Natural killer cell (primary cell): ENCODE results near the gene CHGA. TPM values are rescaled to one million over a fixed set of nuclear protein-coding genes. Genes with fewer than 3 reads are reported as not detected.

ENCODE experiments used
- ATAC-seq, 3 donors: fragments of 150-1000 bp in 2 of 3; fragments of 200-7000 bp in 1 of 3; cut with Tn5 transposase; 1 replicate in 1 of 3; 2 replicates in 2 of 3; pipeline ENCODE4 v1.10.0; 2021; ENCODE audit warnings: mild to moderate bottlenecking in 2 of 3, moderate library complexity in 2 of 3
- DNase-seq, 2 donors: peaks; one replicate each; pipeline versions ENCODE4 v3.0.0 to v3.0.0-alpha.2; 2013 to 2021; ENCODE audit warnings: mixed read lengths in 1 of 2
- H3K27ac ChIP-seq: one replicate; pipeline ENCODE4 v1.5.1; 2013; ENCODE audit warnings: mild to moderate bottlenecking, low read length
- H3K27me3 ChIP-seq: one replicate; pipeline ENCODE4 v1.6.1; 2013; ENCODE audit warnings: low read length; ENCODE audit not compliant: control insufficient read depth, insufficient read depth
- H3K36me3 ChIP-seq: one replicate; pipeline ENCODE4 v1.6.1; 2013; ENCODE audit warnings: low read length; ENCODE audit not compliant: control insufficient read depth, insufficient read depth
- H3K4me1 ChIP-seq: one replicate; pipeline ENCODE4 v1.6.1; 2013; ENCODE audit warnings: low read length; ENCODE audit not compliant: control insufficient read depth, insufficient read depth
- H3K4me3 ChIP-seq: one replicate; pipeline ENCODE4 v1.5.1; 2013; ENCODE audit warnings: low read length
- H3K9me3 ChIP-seq: one replicate; pipeline ENCODE4 v1.6.1; 2013; ENCODE audit warnings: low read length; ENCODE audit not compliant: control insufficient read depth, insufficient read depth
- H3K27ac Mint-ChIP-seq, 2 donors: one replicate each; pipeline ENCODE4 v1.8.0; 2022; ENCODE audit warnings: mild to moderate bottlenecking in 2 of 2, mixed read lengths in 2 of 2, moderate library complexity in 1 of 2
- H3K27me3 Mint-ChIP-seq, 2 donors: one replicate each; pipeline ENCODE4 v1.8.0; 2022; ENCODE audit warnings: low read depth in 2 of 2, mixed read lengths in 2 of 2
- H3K36me3 Mint-ChIP-seq: one replicate; pipeline ENCODE4 v1.8.0; 2022; ENCODE audit warnings: mixed read lengths
- H3K4me1 Mint-ChIP-seq, 2 donors: one replicate each; pipeline ENCODE4 v1.8.0; 2022; ENCODE audit warnings: mixed read lengths in 2 of 2
- H3K4me3 Mint-ChIP-seq: one replicate; pipeline ENCODE4 v1.8.0; 2022; ENCODE audit warnings: mild to moderate bottlenecking, moderate library complexity, mixed read lengths
- H3K9me3 Mint-ChIP-seq, 2 donors: one replicate each; pipeline ENCODE4 v1.8.0; 2022; ENCODE audit warnings: mixed read lengths in 2 of 2
- CTCF ChIP-seq: fragments of 200-600 bp; IDR thresholded peaks from one replicate; pipeline ENCODE4 v1.8.0; 2022; ENCODE audit warnings: antibody characterized with exemption
- WGBS: methylation state at CpG from one replicate; pipeline ENCODE4 v1.1.7; 2013; ENCODE audit warnings: missing lambda C conversion rate; ENCODE audit not compliant: insufficient coverage; 5-methylcytosine and 5-hydroxymethylcytosine counted together
- intact Hi-C: fragments of 100-400 bp; cut with micrococcal nuclease; formaldehyde crosslinking; loops from one replicate; pipeline ENCODE4 v1.14.2; 2022
- total RNA-seq, 4 donors: library from RNA; stranded (reverse); fragments of 120-200 nt in 1 of 4; gene quantifications; one replicate each; pipeline versions ENCODE4 v1.2.3 to v1.2.4, GENCODE V29; 2013 to 2022

The CHGA gene
- total RNA-seq, 3 donors from 2014 or later (not counting 1 experiment from before 2014, with no cell fraction given) = not detected

DNA sequence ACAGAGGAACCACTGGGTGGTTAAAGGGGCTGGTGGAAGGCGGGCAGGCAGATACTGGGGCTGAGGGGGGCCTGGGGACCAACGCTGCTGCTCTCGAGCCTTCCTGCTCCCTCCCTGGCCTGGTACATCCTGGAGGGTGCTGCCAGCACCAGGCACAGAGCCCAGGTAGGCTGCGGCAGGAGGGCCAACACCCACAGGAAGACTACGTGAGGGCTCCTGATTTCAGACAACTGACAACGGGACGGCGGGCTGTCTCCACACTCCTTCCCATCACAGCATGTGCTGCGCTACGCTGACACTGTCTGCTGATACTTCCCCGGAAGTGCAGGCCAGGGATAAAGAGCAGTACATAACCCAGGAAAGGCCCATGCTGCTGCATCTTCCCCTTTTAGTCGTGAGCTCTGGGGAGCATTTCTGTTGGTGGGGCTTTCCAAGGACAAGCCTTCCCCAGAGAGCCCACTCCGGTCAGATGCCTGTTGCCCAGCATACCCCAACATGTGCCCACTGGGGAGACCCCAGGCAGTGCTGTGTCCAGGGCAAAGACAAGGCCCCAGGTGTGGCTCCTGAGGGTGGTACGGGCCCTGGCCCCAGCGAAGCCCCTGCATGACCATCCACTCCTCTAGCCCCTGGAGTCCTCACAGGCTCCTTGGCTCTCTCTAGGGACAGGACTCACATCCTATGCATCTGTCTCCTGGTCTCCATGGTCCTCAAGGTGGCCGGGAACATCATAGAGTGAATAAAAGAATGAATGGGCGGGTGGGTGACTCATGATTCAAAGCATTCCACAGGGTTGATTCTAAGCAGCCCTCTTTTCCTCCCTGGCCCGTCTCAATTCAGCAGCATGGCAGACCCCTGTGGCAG, 38.0 kb downstream of the CHGA start:
- H3K4me3 Mint-ChIP-seq = no peak overlapping the region
- H3K9me3 Mint-ChIP-seq = no peaks in the 10 kb centered on the region
- ATAC-seq (no peak), DNase-seq (no peak)
- no peak overlapping the region for H3K27ac Mint-ChIP-seq
- no peaks in the 10 kb centered on the region for H3K27me3 Mint-ChIP-seq
- 95% methylated on average over 18 of the region's 18 CpGs for WGBS
- no peaks in the 10 kb centered on the region for H3K27me3 ChIP-seq
- H3K4me1 Mint-ChIP-seq = peaks cover 6 to 19% of the 10 kb centered on the region in 2 donors
- no peaks in the 10 kb centered on the region for H3K9me3 ChIP-seq
- TF ChIP-seq CTCF = no peak
- no peak overlapping the region for H3K27ac ChIP-seq
- no peaks in the 10 kb centered on the region for H3K4me1 ChIP-seq
- H3K36me3 Mint-ChIP-seq = no peaks in the 10 kb centered on the region
- intact Hi-C loops = no loop called here
- H3K36me3 ChIP-seq = peaks cover 40% of the 10 kb centered on the region
- no peak overlapping the region for H3K4me3 ChIP-seq

DNA sequence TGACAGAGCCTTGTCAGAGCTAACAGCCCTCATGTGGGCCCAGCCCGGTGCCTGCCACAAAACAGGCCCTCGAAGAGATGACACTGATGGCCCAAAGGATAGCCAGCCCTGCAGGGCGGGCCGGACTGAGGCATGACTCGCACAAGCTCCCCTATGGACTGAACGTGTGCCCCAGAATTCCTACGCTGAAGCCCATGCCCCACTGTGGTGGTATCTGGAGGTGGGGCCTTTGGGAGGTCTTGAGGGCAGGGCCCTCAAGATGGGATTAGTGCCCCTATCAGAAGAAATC, 38.6 kb downstream of the CHGA start:
- ATAC-seq = no peak
- Mint-ChIP-seq H3K36me3 (no peaks in the 10 kb centered on the region), H3K4me1 (peaks cover 12 to 22% of the 10 kb centered on the region in 2 donors), H3K27ac (no peak overlapping the region), H3K27me3 (no peaks in the 10 kb centered on the region), H3K9me3 (no peaks in the 10 kb centered on the region), H3K4me3 (no peak overlapping the region)
- Histone ChIP-seq H3K36me3 (peaks cover 38% of the 10 kb centered on the region), H3K27ac (no peak overlapping the region), H3K4me1 (no peaks in the 10 kb centered on the region), H3K4me3 (no peak overlapping the region), H3K9me3 (no peaks in the 10 kb centered on the region), H3K27me3 (no peaks in the 10 kb centered on the region)
- over 99% methylated on average over 7 of the region's 7 CpGs for WGBS
- DNase-seq = no peak
- intact Hi-C loops = no loop called here
- TF ChIP-seq CTCF = no peak

GRCh38 chr14:92962031-92962830, 39.3 kb downstream of the CHGA start:
- no peaks in the 10 kb centered on the region for H3K9me3 ChIP-seq
- no peaks in the 10 kb centered on the region for H3K27me3 Mint-ChIP-seq

More at GRCh38 chr14:92962031-92962830, 39.3 kb downstream of the CHGA start:
- Mint-ChIP-seq H3K27ac (no peak overlapping the region), H3K9me3 (no peaks in the 10 kb centered on the region), H3K4me1 (peaks cover 19 to 29% of the 10 kb centered on the region in 2 donors), H3K4me3 (no peak overlapping the region), H3K36me3 (no peaks in the 10 kb centered on the region)
- H3K4me3 ChIP-seq = no peak overlapping the region
- no peak for ATAC-seq
- no peaks in the 10 kb centered on the region for H3K4me1 ChIP-seq
- no peaks in the 10 kb centered on the region for H3K27me3 ChIP-seq
- TF ChIP-seq CTCF = no peak
- DNase-seq = no peak
- H3K36me3 ChIP-seq = peaks cover 31% of the 10 kb centered on the region
- intact Hi-C loops = no loop called here
- WGBS = 96% methylated on average over 19 of the region's 20 CpGs
- H3K27ac ChIP-seq = no peak overlapping the region
